ENCODE measurements around the gene AKR7A3.
"Not testable (repeated sequence)": the region's sequence is repeated elsewhere in the genome, so short reads cannot be mapped to it uniquely, and the experiment has no call there.

The AKR7A3 gene

GRCh38 chr1:19317126-19317910 is 28.7 kb upstream of the AKR7A3 start:
- DNase-seq, result no peak

- DNase-seq, result no peak
These were observed 27.0 kb upstream of the AKR7A3 start for GRCh38 chr1:19315378-19316198.

GRCh38 chr1:19313961-19314882 is 25.7 kb upstream of the AKR7A3 start:
- no peak for DNase-seq

GRCh38 chr1:19313636-19313959 is 25.0 kb upstream of the AKR7A3 start:
- DNase-seq, result no peak

GRCh38 chr1:19312782-19313635 is 24.4 kb upstream of the AKR7A3 start:
- no peak for DNase-seq

GRCh38 chr1:19311931-19312781 is 23.6 kb upstream of the AKR7A3 start, which contains the start of the genes AKR7A2 and SLC66A1:
Gene AKR7A2, minus strand, starts transcription at chr1:19312144. Its CDS starts 20 bp downstream, at chr1:19312124.
Gene SLC66A1, plus strand, starts transcription at chr1:19312326. Its CDS starts 5,352 bp downstream, at chr1:19317678.
- DNase-seq, result peak; percentile 49

- DNase-seq, result no peak
These were observed 22.9 kb upstream of the AKR7A3 start for GRCh38 chr1:19311503-19311930.

GRCh38 chr1:19310720-19311502 is 22.3 kb upstream of the AKR7A3 start:
- DNase-seq, result no peak

- DNase-seq, result no peak
These were observed 21.5 kb upstream of the AKR7A3 start for GRCh38 chr1:19310061-19310460.

- DNase-seq, result no peak
These were observed 20.7 kb upstream of the AKR7A3 start for GRCh38 chr1:19309123-19309813.

- DNase-seq, result no peak
These were observed 19.9 kb upstream of the AKR7A3 start for GRCh38 chr1:19308509-19308907.

- DNase-seq, result no peak
These were observed 19.4 kb upstream of the AKR7A3 start for GRCh38 chr1:19307794-19308508.

- no peak for DNase-seq
These were observed 18.4 kb upstream of the AKR7A3 start for GRCh38 chr1:19306941-19307340.

- DNase-seq, result no peak
These were observed 17.3 kb upstream of the AKR7A3 start for GRCh38 chr1:19305880-19306279.

GRCh38 chr1:19304081-19304480 is 15.5 kb upstream of the AKR7A3 start:
- DNase-seq, result not testable (repeated sequence)

GRCh38 chr1:19300211-19300610 is 11.6 kb upstream of the AKR7A3 start:
- no peak for DNase-seq

- DNase-seq, result no peak
These were observed 6.1 kb upstream of the AKR7A3 start for GRCh38 chr1:19294638-19295037.

- no peak for DNase-seq
These were observed 674 bp upstream of the AKR7A3 start for GRCh38 chr1:19289244-19289643.
